Measurements from ENCODE around the gene PCGF6.
A peak's percentile ranks its signal among the peaks of the same experiment; 100 is the strongest.
"Not testable (repeated sequence)": the region's sequence is repeated elsewhere in the genome, so short reads cannot be mapped to it uniquely, and the experiment has no call there.

Gene PCGF6

DNA sequence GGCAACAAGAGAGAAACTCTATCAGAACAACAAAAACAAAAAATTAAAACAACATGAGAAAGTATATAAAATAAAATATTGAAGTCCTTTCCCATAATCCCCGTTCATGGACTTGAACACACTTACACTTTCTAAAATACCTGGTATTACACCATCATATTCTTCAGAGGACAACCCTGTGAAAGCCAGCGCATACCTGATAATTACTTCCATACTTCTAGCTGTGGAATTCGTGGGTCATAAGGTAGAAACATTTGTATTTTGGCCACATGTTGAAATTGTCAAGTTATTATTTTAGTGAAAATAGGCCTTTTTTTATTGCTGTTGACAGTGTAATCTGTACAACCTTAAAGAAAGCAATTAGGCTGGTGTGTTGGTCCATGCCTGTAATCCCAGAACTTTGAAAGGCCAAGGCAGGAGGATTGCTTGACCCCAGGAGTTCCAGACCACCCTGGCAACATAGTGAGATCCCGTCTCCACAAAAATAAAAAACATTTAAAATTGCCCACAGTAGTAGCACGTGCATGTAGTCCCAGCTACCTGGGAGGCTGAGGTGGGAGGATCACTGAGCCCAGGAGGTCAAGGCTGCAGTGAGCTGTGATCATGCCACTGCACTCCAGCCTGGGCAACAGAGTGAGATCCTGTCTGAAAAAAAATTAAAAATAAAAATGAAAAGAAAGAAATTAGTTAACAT is 5.1 kb upstream of the PCGF6 start:
- no peak overlapping the region for H3K27ac Mint-ChIP-seq
- no peak for DNase-seq
- H3K36me3 Mint-ChIP-seq (ENCODE audit: low read depth), result no peaks in the 10 kb centered on the region
- H3K27me3 Mint-ChIP-seq (ENCODE audit: low read depth, poor library complexity), result peaks cover 3% of the 10 kb centered on the region
- no peak overlapping the region for H3K4me3 Mint-ChIP-seq
- H3K4me1 Mint-ChIP-seq, result no peaks in the 10 kb centered on the region
- no peaks in the 10 kb centered on the region for H3K9me3 Mint-ChIP-seq
- TF ChIP-seq, protein P1, sequence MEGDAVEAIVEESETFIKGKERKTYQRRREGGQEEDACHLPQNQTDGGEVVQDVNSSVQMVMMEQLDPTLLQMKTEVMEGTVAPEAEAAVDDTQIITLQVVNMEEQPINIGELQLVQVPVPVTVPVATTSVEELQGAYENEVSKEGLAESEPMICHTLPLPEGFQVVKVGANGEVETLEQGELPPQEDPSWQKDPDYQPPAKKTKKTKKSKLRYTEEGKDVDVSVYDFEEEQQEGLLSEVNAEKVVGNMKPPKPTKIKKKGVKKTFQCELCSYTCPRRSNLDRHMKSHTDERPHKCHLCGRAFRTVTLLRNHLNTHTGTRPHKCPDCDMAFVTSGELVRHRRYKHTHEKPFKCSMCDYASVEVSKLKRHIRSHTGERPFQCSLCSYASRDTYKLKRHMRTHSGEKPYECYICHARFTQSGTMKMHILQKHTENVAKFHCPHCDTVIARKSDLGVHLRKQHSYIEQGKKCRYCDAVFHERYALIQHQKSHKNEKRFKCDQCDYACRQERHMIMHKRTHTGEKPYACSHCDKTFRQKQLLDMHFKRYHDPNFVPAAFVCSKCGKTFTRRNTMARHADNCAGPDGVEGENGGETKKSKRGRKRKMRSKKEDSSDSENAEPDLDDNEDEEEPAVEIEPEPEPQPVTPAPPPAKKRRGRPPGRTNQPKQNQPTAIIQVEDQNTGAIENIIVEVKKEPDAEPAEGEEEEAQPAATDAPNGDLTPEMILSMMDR (IDR thresholded peaks at IDR 0.05), result no peak

GRCh38 chr10:103354567-103354966 is 3.6 kb upstream of the PCGF6 start:
- H3K9me3 Mint-ChIP-seq; H3K27me3 Mint-ChIP-seq (ENCODE audit: low read depth, poor library complexity); H3K4me1 Mint-ChIP-seq; H3K4me3 Mint-ChIP-seq; H3K27ac Mint-ChIP-seq; DNase-seq; H3K36me3 Mint-ChIP-seq (ENCODE audit: low read depth): not testable (repeated sequence)

DNA sequence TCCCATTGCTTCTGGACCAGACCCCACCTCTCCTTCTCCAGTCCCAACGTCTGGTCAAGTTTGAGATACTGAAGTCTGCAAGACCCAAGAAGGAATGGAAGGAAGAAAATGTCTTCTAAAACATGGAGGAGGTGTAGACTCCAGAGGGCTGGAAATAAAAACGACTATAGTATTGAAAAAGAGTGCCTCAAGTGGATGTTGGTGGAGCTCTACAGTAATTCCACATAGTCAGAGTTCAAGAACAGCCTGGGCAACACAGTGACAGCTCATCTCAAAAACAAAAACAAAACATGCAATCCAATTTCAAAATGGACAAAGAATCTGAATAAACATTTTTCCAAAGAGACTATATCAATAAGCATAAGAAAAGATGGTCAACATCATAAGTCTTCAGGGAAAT is 2.3 kb upstream of the PCGF6 start:
- TF ChIP-seq, protein P1 (IDR thresholded peaks at IDR 0.05), result no peak
- Mint-ChIP-seq H3K4me3 (no peak overlapping the region), H3K27me3 (ENCODE audit: low read depth, poor library complexity) (peaks cover 3% of the 10 kb centered on the region), H3K4me1 (peaks cover 5% of the 10 kb centered on the region), H3K27ac (no peak overlapping the region), H3K36me3 (ENCODE audit: low read depth) (peaks cover 7% of the 10 kb centered on the region), H3K9me3 (no peaks in the 10 kb centered on the region)
- no peak for DNase-seq

DNA sequence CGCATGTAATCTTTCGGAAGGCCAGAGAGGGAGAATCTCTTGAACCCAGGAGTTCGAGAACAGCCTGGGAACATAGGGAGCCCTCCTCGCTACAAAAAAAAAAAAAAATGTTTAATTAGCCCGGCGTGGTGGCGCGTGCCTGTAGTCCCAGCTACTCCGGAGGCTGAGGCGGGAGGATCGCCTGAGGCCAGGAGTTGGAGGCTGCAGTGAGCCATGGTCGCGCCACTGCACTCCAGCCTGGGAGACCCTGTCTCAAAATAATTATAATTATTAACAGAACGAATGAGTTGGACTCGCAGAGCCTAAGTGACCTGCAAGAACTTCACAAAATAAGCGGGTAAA is 794 bp downstream of the PCGF6 start:
- peaks cover 19% of the 10 kb centered on the region for H3K36me3 Mint-ChIP-seq (ENCODE audit: low read depth)
- H3K27ac Mint-ChIP-seq, result peak overlapping the region; percentile 54
- H3K27me3 Mint-ChIP-seq (ENCODE audit: low read depth, poor library complexity), result no peaks in the 10 kb centered on the region
- peaks cover 5% of the 10 kb centered on the region for H3K4me1 Mint-ChIP-seq
- no peak for DNase-seq
- TF ChIP-seq, protein P1 (IDR thresholded peaks at IDR 0.05), result no peak
- H3K9me3 Mint-ChIP-seq, result no peaks in the 10 kb centered on the region
- peak overlapping the region; percentile 93 for H3K4me3 Mint-ChIP-seq

GRCh38 chr10:103336370-103336769 is 14.6 kb downstream of the PCGF6 start:
- H3K4me3 Mint-ChIP-seq, result no peak overlapping the region
- no peaks in the 10 kb centered on the region for H3K27me3 Mint-ChIP-seq (ENCODE audit: low read depth, poor library complexity)
- no peaks in the 10 kb centered on the region for H3K9me3 Mint-ChIP-seq
- no peaks in the 10 kb centered on the region for H3K4me1 Mint-ChIP-seq
- DNase-seq, result no peak
- TF ChIP-seq, protein P1 (IDR thresholded peaks at IDR 0.05), result no peak
- H3K36me3 Mint-ChIP-seq (ENCODE audit: low read depth), result peaks cover 61% of the 10 kb centered on the region
- H3K27ac Mint-ChIP-seq, result no peak overlapping the region

DNA sequence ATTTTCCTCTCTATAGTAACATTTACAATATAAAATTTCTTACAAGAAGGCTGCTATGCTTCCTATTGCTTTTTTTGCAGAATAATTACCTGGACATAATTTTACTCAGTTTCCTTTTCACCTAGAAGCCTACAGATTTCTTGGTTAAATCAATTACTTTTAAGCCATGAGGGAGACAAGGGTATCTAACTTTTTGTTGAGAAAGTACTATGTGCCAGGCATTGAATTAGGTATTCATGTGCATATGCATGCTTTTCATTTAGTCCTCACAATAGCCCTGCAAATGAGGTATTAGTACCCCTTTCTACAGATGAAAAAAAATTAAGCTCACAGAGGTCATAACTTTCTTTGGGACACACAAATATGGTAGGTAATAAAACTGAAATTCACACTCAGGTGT is 16.4 kb downstream of the PCGF6 start:
- no peaks in the 10 kb centered on the region for H3K9me3 Mint-ChIP-seq
- H3K4me3 Mint-ChIP-seq, result no peak overlapping the region
- peaks cover 71% of the 10 kb centered on the region for H3K36me3 Mint-ChIP-seq (ENCODE audit: low read depth)
- no peaks in the 10 kb centered on the region for H3K4me1 Mint-ChIP-seq
- TF ChIP-seq, protein P1 (IDR thresholded peaks at IDR 0.05), result no peak
- DNase-seq, result no peak
- H3K27ac Mint-ChIP-seq, result no peak overlapping the region
- no peaks in the 10 kb centered on the region for H3K27me3 Mint-ChIP-seq (ENCODE audit: low read depth, poor library complexity)

All from nephron progenitor cell (in vitro differentiated cells).